Measurements from ENCODE around the gene BTAF1.

DNA sequence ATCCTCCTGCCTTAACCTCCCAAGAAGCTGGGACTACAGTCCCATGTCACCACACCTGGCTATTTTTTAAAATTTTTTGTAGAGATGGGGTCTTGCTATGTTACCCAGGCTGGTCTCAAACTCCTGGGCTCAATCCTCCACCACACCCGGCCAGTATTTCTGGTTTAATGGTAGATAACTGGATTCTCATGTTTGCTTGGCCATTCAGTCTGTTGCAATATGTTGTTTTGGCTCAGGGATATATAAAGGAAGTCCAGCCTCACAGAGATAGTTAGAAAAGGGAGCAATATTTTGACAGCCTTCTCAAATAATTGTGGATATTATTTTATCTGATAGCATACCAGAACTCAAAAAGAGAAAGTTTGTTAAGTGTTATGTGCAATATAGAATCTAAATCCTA, 82.4 kb downstream of the BTAF1 start:
- TF ChIP-seq, protein P1, sequence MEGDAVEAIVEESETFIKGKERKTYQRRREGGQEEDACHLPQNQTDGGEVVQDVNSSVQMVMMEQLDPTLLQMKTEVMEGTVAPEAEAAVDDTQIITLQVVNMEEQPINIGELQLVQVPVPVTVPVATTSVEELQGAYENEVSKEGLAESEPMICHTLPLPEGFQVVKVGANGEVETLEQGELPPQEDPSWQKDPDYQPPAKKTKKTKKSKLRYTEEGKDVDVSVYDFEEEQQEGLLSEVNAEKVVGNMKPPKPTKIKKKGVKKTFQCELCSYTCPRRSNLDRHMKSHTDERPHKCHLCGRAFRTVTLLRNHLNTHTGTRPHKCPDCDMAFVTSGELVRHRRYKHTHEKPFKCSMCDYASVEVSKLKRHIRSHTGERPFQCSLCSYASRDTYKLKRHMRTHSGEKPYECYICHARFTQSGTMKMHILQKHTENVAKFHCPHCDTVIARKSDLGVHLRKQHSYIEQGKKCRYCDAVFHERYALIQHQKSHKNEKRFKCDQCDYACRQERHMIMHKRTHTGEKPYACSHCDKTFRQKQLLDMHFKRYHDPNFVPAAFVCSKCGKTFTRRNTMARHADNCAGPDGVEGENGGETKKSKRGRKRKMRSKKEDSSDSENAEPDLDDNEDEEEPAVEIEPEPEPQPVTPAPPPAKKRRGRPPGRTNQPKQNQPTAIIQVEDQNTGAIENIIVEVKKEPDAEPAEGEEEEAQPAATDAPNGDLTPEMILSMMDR (IDR thresholded peaks at IDR 0.05; ENCODE audit: borderline replicate concordance, extremely low read depth, low read length, poor library complexity, severe bottlenecking): no peak
- TF ChIP-seq EZH2 (IDR thresholded peaks at IDR 0.05; ENCODE audit: borderline replicate concordance, low read depth, low read length, severe bottlenecking): no peak
